ENCODE results near the gene DNAH12. TPM values are rescaled to one million over a fixed set of nuclear protein-coding genes. Genes with fewer than 3 reads are reported as not detected.

The DNAH12 gene
- total and polyA plus RNA-seq, 9 of the 15 experiments (the other 6 are each of a cell fraction or from before 2014, with no cell fraction given): 0.01 to 0.04 (median 0.01) TPM; not detected in 5

GRCh38 chr3:57555738-57556458, 11.8 kb upstream of the DNAH12 start, which contains the start of gene PDE12 (continued):
- TF ChIP-seq ATF3 (IDR thresholded peaks at IDR 0.05) (peak; percentile 55; the same call in 1 of the 2 replicates), ATF3 (CRISPR knock-in tag; conservative IDR thresholded peaks at IDR 0.05) (no peak), CXXC5 (CRISPR knock-in tag; IDR thresholded peaks at IDR 0.05) (peak; percentile 86), NUFIP1 (IDR thresholded peaks at IDR 0.05; ENCODE audit: partially characterized antibody) (peak; percentile 65), TFE3 (CRISPR knock-in tag; IDR thresholded peaks at IDR 0.05) (peak; percentile 94), MXI1 (IDR thresholded peaks at IDR 0.05; ENCODE audit: low read depth, low read length) (0 out of 2 replicates have a peak, but pooled peaks have one; percentile 9), ZNF764 (CRISPR knock-in tag; IDR thresholded peaks at IDR 0.05; ENCODE audit: low read depth) (no peak), MBD1 (CRISPR knock-in tag; IDR thresholded peaks at IDR 0.05) (peak; percentile 97), TOE1 (IDR thresholded peaks at IDR 0.05; ENCODE audit: borderline replicate concordance) (peak; percentile 95), TOE1 (CRISPR knock-in tag; IDR thresholded peaks at IDR 0.05; ENCODE audit: borderline replicate concordance, low read depth) (no peak), ZNF232 (CRISPR knock-in tag; IDR thresholded peaks at IDR 0.05) (0 out of 2 replicates have a peak, but pooled peaks have one; percentile 45), GABPA (tag; conservative IDR thresholded peaks at IDR 0.05; ENCODE audit: low read depth) (peak; percentile 96), NFE2L1 (tag; IDR thresholded peaks at IDR 0.05; ENCODE audit: borderline replicate concordance, low read depth) (no peak), E2F4 (CRISPR knock-in tag; IDR thresholded peaks at IDR 0.05; ENCODE audit: low read depth) (0 out of 2 replicates have a peak, but pooled peaks have one; percentile 65), NR2C2 (CRISPR knock-in tag; IDR thresholded peaks at IDR 0.05) (peak; percentile 82), NR2C2 (tag; IDR thresholded peaks at IDR 0.05) (peak; percentile 97)
